Upper lobe of left lung (tissue), 4 donors: ENCODE results near the gene SPDYE6.

Source experiments
- CTCF ChIP-seq, 6 experiments: fragments of 450-650 bp in 4 of 6; fragments of 200-600 bp in 2 of 6; sonication (generic) in 2 of 6; IDR thresholded peaks; one replicate each; pipeline ENCODE4 v1.5.1; 2016 to 2019; ENCODE audit warnings: antibody characterized with exemption in 6 of 6
- POLR2A ChIP-seq, 4 donors: fragments of 450-650 bp; IDR thresholded peaks; one replicate each; pipeline ENCODE4 v1.5.1; 2016 to 2017; ENCODE audit warnings: antibody characterized with exemption in 4 of 4, mild to moderate bottlenecking in 2 of 4
- POLR2AphosphoS5 ChIP-seq, 2 donors: sonication (generic); formaldehyde crosslinking; IDR thresholded peaks; one replicate each; pipeline ENCODE4 v1.5.1; 2017; ENCODE audit warnings: antibody characterized with exemption in 2 of 2

GRCh38 chr7:102296514-102296913 lies 59.7 kb downstream of the SPDYE6 start:
- TF ChIP-seq CTCF (IDR thresholded peaks at IDR 0.05) = no peak
- no peak for TF ChIP-seq POLR2AphosphoS5 (IDR thresholded peaks at IDR 0.05)
- TF ChIP-seq POLR2A (IDR thresholded peaks at IDR 0.05) = no peak
